ENCODE results near the gene TMEM175. TPM values are rescaled to one million over a fixed set of nuclear protein-coding genes. Genes with fewer than 3 reads are reported as not detected.

TMEM175 gene
- total RNA-seq, 2 experiments from 2014 or later = 12.5 to 33.1 TPM

DNA sequence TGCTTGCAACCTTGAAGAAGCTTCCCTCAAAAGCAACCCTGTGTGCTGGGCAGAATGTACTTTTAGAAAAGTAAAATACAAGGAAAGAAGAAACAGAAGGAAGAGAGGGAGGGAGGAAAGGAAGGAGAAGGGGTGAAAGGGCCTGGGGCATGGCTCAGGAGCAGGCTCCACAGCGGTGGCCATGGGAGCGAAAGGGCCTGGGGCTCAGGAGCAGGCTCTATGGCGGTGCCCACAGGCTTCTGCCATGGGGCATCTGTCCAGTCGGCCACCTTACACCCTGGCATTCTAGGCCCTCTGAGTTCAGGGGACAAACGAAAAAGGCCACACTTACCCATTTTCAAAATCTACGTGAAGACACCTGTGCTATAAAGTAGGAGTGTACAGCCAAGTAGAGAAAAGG lies 31.5 kb upstream of the TMEM175 start:
- no peak overlapping the region for H3K4me3 ChIP-seq (ENCODE audit: low read depth, low read length, poor library complexity, severe bottlenecking)
- POLR2A ChIA-PET = no interaction called here
- H4K20me1 ChIP-seq (ENCODE audit: insufficient read depth, low read length) = no peaks in the 10 kb centered on the region
- CTCF ChIA-PET (ENCODE audit: unreplicated experiment) = no interaction called here
- H2AFZ ChIP-seq (ENCODE audit: low read length) = no peak overlapping the region
- no peaks in the 10 kb centered on the region for H3K4me1 ChIP-seq (ENCODE audit: insufficient read depth, low read length, poor library complexity, severe bottlenecking)
- BruUV-seq (replicated peaks) = no TSS peak
- no peak for DNase-seq (ENCODE audit: low spot score)
- H3K36me3 ChIP-seq (ENCODE audit: insufficient read depth, low read length) = peaks cover 45% of the 10 kb centered on the region
- intact Hi-C loops (cut with micrococcal nuclease; ENCODE audit: unreplicated experiment) = no loop called here
- H3K79me2 ChIP-seq (ENCODE audit: insufficient read depth, low read depth, low read length) = no peaks in the 10 kb centered on the region
- no peaks in the 10 kb centered on the region for H3K9me2 ChIP-seq (ENCODE audit: insufficient read depth, low read length)
- H3K27ac ChIP-seq (ENCODE audit: low read depth, low read length, poor library complexity, severe bottlenecking) = no peak overlapping the region
- no peaks in the 10 kb centered on the region for H3K9me3 ChIP-seq (ENCODE audit: low read length)
- H3K4me2 ChIP-seq (ENCODE audit: low read length) = no peak overlapping the region
- no peak for TF ChIP-seq EZH2phosphoT487 (IDR thresholded peaks at IDR 0.05; ENCODE audit: borderline replicate concordance, low read depth, low read length)
- TF ChIP-seq, protein P1, sequence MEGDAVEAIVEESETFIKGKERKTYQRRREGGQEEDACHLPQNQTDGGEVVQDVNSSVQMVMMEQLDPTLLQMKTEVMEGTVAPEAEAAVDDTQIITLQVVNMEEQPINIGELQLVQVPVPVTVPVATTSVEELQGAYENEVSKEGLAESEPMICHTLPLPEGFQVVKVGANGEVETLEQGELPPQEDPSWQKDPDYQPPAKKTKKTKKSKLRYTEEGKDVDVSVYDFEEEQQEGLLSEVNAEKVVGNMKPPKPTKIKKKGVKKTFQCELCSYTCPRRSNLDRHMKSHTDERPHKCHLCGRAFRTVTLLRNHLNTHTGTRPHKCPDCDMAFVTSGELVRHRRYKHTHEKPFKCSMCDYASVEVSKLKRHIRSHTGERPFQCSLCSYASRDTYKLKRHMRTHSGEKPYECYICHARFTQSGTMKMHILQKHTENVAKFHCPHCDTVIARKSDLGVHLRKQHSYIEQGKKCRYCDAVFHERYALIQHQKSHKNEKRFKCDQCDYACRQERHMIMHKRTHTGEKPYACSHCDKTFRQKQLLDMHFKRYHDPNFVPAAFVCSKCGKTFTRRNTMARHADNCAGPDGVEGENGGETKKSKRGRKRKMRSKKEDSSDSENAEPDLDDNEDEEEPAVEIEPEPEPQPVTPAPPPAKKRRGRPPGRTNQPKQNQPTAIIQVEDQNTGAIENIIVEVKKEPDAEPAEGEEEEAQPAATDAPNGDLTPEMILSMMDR (conservative IDR thresholded peaks at IDR 0.05; ENCODE audit: low read length) = no peak

DNA sequence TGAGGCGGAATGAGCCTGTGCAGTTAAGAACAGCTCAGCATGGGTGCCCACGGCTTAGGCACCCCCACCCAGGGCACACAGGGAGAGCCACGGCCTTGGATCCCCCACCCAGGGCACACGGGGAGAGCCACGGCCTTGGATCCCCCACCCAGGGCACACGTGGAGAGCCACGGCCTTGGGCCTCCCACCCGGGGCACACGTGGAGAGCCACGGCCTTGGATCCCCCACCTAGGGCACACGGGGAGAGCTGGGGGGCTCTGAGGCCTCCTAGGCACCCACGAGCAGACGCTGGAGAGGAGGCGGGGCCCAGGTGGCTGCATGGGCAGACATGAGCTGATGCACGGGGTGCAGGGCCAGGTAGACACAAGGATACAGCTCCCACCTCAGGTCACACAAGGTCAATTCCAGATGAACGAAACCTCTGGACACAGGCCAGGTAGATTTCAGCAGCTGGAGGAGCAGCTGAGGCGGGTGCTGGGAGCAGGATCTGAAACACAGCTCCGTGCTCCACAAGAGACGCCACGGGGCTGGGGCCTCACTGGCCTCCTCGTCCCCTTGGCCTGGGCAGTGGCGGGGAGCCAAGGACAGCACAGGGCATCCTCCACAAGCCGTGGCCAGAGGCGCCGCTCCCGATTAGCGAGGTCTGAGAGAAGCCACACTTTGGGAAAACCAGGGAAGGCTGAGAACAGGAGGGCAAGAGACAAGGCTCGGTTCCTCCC lies 30.9 kb upstream of the TMEM175 start:
- no peaks in the 10 kb centered on the region for H3K79me2 ChIP-seq (ENCODE audit: insufficient read depth, low read depth, low read length)

More for the DNA sequence above, 30.9 kb upstream of the TMEM175 start:
- peaks cover 45% of the 10 kb centered on the region for H3K36me3 ChIP-seq (ENCODE audit: insufficient read depth, low read length)
- POLR2A ChIA-PET = no interaction called here
- H3K27ac ChIP-seq (ENCODE audit: low read depth, low read length, poor library complexity, severe bottlenecking) = no peak overlapping the region
- H3K4me1 ChIP-seq (ENCODE audit: insufficient read depth, low read length, poor library complexity, severe bottlenecking) = no peaks in the 10 kb centered on the region
- H3K9me3 ChIP-seq (ENCODE audit: low read length) = no peaks in the 10 kb centered on the region
- CTCF ChIA-PET (ENCODE audit: unreplicated experiment) = no interaction called here
- H3K4me2 ChIP-seq (ENCODE audit: low read length) = no peak overlapping the region
- H3K4me3 ChIP-seq (ENCODE audit: low read depth, low read length, poor library complexity, severe bottlenecking) = no peak overlapping the region
- TF ChIP-seq, protein P1 (conservative IDR thresholded peaks at IDR 0.05; ENCODE audit: low read length) = no peak
- H4K20me1 ChIP-seq (ENCODE audit: insufficient read depth, low read length) = no peaks in the 10 kb centered on the region
- DNase-seq (ENCODE audit: low spot score) = no peak
- intact Hi-C loops (cut with micrococcal nuclease; ENCODE audit: unreplicated experiment) = no loop called here
- BruUV-seq (replicated peaks) = no TSS peak
- H2AFZ ChIP-seq (ENCODE audit: low read length) = no peak overlapping the region
- H3K9me2 ChIP-seq (ENCODE audit: insufficient read depth, low read length) = no peaks in the 10 kb centered on the region

Data from OCI-LY7 (cell line).